NCI-H774 (cell line): ENCODE results near the gene VSX1.
A peak's percentile ranks its signal among the peaks of the same experiment; 100 is the strongest.

Source experiments
- DNase-seq: peaks from one replicate; lab custom pipeline; 2025; lab: John Stamatoyannopoulos, UW

The VSX1 gene

DNA sequence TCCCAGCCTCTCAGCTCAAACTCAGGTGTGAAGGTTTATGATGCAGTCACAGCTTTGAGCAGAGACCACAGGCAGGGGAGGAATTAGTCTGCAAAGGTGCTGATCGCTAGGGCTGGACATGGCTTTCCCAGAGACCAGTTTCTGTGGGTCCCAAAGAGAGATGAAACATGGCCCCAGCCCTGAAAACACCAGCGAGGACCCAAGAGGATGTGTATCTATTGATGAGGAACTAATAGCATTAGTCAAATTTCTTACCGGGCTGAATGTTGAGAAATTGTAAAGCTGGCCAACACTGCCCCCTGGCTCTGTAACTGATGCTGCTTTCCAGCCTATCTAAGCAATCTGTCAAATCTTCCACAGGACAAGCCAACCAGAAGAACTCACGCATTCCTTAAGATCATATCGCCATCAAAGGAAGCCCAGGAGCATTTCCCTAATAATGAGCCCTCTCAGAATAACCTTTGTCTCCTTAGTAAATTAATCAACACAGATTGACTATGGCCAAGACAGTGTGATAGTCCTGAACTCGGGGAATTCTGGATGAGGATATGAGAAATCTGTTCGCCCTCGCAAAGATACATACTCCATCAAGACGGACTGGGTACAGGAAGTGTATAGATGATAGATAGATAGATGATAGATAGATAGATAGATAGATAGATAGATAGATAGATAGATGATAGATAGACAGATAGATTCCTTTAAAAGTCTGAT is 16.2 kb downstream of the VSX1 start:
- DNase-seq, result no peak

DNA sequence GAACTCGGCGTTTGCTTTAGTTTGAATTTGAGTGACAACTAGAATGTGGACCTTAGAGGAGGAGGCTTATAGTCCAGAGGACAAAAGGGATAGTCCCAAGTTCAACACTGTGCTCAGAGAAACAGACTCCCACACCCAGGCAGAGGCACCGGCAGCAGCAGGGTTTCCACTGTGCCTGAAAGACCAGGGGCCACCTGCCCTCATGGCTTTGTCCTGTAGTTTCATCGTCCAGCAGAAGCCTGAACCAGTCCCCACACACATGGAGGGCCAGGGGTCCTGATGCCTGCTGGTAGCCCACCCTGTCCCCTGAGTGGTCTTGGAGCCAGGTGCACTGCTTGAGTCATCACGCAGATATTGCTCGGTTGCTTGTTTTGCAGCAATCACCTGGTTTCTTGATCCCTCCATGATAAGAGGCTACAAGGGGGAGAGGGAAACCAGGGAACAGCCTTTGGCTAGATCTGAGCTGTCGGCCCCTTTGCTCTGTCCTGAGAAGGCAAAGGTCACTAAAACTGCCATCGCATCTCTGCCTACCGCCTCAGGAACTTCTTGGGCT is 16.8 kb downstream of the VSX1 start:
- no peak for DNase-seq

GRCh38 chr20:25064561-25065071 is 17.3 kb downstream of the VSX1 start:
- no peak for DNase-seq

- no peak for DNase-seq
These were observed 18.0 kb downstream of the VSX1 start for GRCh38 chr20:25063981-25064380.

GRCh38 chr20:25063546-25063945 is 18.4 kb downstream of the VSX1 start:
- DNase-seq, result no peak

GRCh38 chr20:25062841-25063240 is 19.1 kb downstream of the VSX1 start:
- DNase-seq, result no peak

DNA sequence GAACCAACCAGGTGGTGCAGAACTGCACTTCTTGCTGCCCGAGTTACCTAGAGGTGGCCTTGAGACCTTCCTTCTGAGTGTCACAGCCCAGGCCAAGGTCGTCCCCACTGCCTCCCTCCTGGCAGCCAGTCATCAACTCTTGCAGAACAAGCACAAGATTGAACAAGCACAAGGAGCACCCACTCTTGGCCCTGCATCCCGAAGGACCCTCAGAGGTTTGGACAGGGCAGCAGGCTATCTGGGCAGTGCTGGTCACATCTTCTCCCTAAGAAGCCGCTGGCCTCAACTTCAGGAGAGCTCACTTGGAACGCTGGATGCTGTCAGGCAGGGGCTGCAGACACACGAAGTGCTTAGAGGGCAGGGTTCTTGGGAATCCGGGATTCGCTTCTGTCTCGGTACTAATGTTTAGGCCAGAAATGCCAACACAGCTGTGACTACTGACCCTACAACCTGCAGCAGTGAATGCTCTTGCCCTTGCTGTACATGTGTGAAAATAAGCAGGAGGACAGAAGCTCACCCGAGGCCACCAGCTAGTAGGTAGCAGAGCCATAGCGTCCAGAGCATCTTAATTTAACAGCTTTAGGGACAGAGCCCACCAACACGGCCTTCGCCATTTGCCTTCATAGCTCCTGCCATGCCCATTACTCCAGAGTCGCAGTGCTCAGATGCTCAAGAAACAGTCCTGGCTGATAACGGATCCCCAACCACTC is 20.0 kb downstream of the VSX1 start:
- DNase-seq, result no peak

GRCh38 chr20:25061103-25061799 is 20.7 kb downstream of the VSX1 start:
- DNase-seq, result no peak

DNA sequence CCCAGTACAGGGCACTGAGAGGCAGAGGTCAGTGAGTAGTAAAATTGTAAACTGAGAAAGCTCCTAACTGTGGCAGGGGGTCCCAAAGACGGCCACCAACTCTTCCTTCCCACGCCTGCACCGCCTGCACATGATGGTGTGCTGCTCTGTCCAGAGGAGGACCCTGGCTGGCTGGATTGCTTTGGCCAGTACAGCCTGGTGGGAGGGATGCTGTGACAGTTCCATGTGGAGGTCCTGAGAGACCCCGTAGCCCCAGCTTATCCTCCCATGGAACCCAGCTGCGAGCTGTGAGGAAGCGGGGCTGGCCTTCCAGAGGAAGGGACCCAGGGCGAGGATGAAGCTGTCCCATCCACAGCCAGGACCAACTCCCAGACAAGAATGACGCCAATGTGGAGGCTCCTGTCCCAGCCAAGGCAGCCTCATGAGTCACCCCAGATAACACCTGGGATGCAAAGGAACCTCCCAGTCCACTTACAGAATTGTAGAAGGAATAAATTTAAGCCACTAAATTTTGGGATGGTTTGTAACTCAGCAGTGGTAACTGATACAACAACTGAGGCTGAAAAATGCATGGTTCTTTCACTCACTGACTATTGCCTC is 22.0 kb downstream of the VSX1 start:
- DNase-seq, result no peak

- no peak for DNase-seq
These were observed 22.8 kb downstream of the VSX1 start for GRCh38 chr20:25058847-25059810.

GRCh38 chr20:25058051-25058846 is 23.7 kb downstream of the VSX1 start, which contains the start of gene ACSS1:
ACSS1 (minus strand) TSS chr20:25058139; CDS start chr20:25058102, 37 bp downstream.
- DNase-seq, result peak; percentile 19

DNA sequence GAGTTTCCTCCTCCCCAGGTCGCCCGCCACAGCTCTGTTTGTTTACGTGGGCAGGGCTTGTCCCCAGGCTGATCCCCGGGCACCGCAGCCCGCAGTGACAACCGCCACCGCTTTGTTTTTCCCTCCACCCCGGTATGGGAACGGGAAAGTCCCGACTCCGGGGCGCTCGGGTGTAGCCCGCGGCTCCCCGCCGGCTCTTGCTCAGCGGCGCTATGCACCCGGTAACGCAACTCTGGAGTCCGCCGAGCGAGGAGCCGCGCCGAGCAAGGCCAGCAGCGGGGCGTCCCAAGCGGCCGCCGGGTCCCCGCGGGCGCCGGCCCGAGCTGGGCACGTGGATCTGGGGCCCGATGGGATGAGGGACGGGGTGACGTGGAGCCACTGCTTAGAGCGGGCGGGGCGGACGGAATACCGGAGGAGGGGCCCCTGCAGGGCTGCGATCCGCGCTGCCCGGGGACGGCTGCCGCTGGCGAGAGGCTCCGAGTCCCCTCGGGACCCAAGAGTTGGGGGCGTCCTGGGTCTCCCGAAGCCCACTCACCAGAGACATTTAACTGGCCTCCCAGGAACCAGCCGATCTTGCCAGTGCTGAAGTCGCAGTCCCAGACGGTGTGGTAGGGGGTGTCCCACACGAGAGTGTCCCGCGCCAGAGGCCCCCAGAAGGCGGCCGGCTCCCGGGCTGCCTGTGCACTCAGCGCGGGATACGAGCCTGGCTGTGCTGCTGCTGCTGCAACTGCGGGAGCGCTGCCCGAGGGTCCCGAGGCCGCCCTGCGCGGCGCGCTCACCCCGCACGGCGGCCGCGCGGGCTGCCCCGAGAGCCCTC is 24.5 kb downstream of the VSX1 start:
- peak; percentile 4 for DNase-seq

DNA sequence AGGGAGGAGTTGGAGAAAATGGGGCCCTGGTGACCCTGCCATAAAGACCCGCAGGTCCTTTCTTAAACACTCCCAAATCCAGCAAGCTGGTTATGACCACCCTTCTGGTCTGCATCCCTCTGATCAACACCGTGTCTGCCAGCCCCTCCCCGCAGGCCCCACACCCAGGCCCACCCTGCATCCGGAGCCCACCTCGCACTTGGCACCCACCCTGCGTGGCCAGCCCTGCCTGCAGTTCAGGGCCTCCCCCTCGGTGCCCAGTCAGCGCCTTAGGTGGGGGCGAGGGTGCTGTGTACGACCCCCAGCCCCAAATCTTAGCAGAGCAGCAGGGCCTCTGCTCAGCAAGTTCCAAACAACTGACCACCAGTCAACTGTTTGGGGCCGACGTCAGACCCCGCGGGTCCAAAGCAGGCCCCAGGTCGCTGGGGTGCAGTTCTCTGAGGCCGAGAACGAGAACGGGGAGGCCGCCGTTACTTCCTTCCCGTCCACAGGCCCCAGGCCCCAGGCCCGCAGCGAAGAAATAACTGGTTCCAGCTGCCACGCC is 25.2 kb downstream of the VSX1 start:
- no peak for DNase-seq

DNA sequence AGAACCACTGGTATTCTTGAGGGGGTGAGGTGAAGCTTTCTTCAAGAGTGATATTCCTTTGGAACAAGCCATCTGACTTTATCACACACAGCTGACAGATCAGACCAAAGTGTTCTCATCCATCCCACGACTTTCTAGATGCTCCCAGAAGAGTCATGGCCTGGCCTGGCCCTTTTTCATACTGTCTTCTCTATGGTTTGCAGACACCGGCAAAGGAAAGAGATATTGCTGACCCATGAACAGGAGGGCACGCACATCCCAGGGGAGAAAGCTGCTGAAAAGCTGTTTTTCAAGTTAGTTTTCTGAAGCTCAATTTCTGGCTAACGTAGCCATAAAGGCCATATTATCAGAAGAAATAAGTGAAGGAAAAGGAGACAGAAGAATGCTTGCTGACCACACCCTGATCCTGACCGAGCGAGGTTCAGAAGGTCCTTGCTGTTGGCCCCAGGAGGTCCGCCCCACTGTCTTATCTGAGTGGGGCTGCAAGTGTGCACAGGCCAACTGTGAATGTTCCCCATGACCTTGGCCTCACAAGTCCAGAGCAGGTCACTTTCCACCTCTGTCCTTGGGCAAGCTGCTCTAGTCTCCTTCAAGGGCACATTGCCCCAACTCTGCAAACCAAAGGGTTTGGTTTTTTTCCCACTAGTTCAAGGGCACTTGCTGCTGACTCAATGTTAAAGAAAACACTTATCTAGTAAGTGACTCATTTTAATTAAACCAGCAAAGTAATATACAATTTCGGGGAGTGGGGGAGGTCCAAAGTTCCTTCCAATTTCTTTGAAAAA is 26.0 kb downstream of the VSX1 start:
- DNase-seq, result no peak

- no peak for DNase-seq
These were observed 26.8 kb downstream of the VSX1 start for GRCh38 chr20:25054995-25055629.

- no peak for DNase-seq
These were observed 27.7 kb downstream of the VSX1 start for GRCh38 chr20:25054096-25054820.
